Upper lobe of left lung (tissue), 4 donors: ENCODE measurements around the gene ELFN2.

ENCODE experiments used
- POLR2AphosphoS5 ChIP-seq, 2 donors: sonication (generic); formaldehyde crosslinking; IDR thresholded peaks; one replicate each; pipeline ENCODE4 v1.5.1; 2017; ENCODE audit warnings: antibody characterized with exemption in 2 of 2
- TF ChIP-seq, protein P1 (sequence below), 6 experiments: fragments of 450-650 bp in 4 of 6; fragments of 200-600 bp in 2 of 6; sonication (generic) in 2 of 6; IDR thresholded peaks; one replicate each; pipeline ENCODE4 v1.5.1; 2016 to 2019; ENCODE audit warnings: antibody characterized with exemption in 6 of 6

DNA sequence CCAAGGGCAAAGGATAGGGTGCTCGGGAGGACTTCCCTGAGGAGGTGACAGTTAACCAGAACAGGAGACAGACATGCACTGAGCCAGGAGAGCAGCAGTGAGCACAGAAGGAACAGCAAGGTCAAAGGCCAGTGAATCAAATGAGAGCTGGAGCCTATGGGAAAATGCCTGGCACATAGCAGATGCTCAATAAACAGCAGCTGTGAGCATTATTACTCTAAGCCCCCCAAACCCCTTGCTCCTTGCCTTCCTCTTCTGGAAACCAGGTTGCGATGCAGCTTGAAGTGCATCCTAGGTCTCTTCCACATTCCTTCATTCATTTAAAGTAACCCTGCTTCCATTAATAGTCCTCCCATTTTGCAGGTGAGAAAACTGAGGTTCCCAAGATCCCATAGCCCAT lies 13.0 kb downstream of the ELFN2 start:
- TF ChIP-seq, protein P1, sequence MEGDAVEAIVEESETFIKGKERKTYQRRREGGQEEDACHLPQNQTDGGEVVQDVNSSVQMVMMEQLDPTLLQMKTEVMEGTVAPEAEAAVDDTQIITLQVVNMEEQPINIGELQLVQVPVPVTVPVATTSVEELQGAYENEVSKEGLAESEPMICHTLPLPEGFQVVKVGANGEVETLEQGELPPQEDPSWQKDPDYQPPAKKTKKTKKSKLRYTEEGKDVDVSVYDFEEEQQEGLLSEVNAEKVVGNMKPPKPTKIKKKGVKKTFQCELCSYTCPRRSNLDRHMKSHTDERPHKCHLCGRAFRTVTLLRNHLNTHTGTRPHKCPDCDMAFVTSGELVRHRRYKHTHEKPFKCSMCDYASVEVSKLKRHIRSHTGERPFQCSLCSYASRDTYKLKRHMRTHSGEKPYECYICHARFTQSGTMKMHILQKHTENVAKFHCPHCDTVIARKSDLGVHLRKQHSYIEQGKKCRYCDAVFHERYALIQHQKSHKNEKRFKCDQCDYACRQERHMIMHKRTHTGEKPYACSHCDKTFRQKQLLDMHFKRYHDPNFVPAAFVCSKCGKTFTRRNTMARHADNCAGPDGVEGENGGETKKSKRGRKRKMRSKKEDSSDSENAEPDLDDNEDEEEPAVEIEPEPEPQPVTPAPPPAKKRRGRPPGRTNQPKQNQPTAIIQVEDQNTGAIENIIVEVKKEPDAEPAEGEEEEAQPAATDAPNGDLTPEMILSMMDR (IDR thresholded peaks at IDR 0.05): no peak
- no peak for TF ChIP-seq POLR2AphosphoS5 (IDR thresholded peaks at IDR 0.05)
